Urinary bladder (tissue), 4 donors: Measurements from ENCODE around the gene JPH4. TPM values are rescaled to one million over a fixed set of nuclear protein-coding genes. Genes with fewer than 3 reads are reported as not detected.
"Not testable (repeated sequence)": the region's sequence is repeated elsewhere in the genome, so short reads cannot be mapped to it uniquely, and the experiment has no call there.

Experiments
- DNase-seq: peaks from one replicate; pipeline ENCODE4 v3.0.0-alpha.2; 2015; ENCODE audit errors: extremely low spot score
- H3K27ac ChIP-seq: one replicate; pipeline ENCODE4 v1.5.1; 2013; ENCODE audit warnings: low read depth, mild to moderate bottlenecking, moderate library complexity
- H3K36me3 ChIP-seq: one replicate; pipeline ENCODE4 v1.6.1; 2013; ENCODE audit warnings: mild to moderate bottlenecking, moderate library complexity; ENCODE audit not compliant: insufficient read depth
- H3K4me1 ChIP-seq: one replicate; pipeline ENCODE4 v1.6.1; 2013; ENCODE audit warnings: mild to moderate bottlenecking, moderate library complexity; ENCODE audit not compliant: insufficient read depth
- H3K4me3 ChIP-seq: one replicate; pipeline ENCODE4 v1.5.1; 2013; ENCODE audit warnings: low read depth, low read length
- WGBS: extraction: QIAGEN DNeasy Blood & Tissue Kit; methylation state at CpG from one replicate; pipeline ENCODE4 v1.1.7; 2013; 5-methylcytosine and 5-hydroxymethylcytosine counted together
- polyA plus RNA-seq: library from polyadenylated mRNA; stranded (reverse); fragments of 200-250 nt; gene quantifications from one replicate; pipeline ENCODE4 v1.2.3, GENCODE V29; 2013
- total RNA-seq: library from RNA; depleted of rRNA; stranded (reverse); fragments of >200 nt; gene quantifications from one replicate; pipeline ENCODE4 v1.2.3, GENCODE V29; 2014
- donor health status: healthy with polysubstance abuse.
- donor health status: healthy.

Gene JPH4
- total and polyA plus RNA-seq, 2 donors = 2.5 to 2.7 TPM

DNA sequence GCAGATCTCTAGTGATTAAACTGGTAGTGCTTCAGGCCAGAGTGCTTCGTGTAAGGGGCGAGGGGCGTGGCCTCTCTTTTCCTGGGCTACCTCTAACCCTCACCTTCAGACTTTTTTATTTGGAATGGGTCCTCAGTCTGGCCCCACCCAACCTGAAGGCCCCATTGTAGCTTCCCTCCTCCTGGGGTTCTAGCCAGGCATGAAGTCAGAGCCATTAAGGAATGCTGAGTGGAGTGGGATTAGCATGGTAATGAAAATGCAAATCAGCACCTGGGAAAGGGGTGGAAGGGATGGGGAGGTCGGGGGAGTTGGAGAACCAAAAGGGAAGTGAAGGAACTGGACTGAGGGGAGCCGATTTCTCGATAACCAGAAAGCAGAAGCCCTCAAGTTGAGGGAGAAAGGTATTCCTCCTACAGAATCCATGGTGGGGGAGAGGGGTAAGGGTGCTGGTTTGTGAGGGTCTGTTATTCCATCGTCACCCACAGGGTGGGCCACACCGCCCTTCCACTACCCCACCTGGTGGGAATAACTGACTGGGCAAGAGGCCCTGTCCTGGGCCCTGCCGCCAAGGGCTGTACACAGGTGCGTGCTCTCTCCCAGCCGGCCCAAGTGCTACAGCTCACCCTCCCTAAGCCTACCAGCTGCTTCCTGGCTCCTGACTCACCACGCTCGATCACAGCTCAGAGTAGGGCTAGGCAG lies 41.1 kb downstream of the JPH4 start:
- Histone ChIP-seq H3K4me3 (no peak overlapping the region), H3K4me1 (no peaks in the 10 kb centered on the region)
- 47% methylated on average over 13 of the region's 13 CpGs for WGBS

DNA sequence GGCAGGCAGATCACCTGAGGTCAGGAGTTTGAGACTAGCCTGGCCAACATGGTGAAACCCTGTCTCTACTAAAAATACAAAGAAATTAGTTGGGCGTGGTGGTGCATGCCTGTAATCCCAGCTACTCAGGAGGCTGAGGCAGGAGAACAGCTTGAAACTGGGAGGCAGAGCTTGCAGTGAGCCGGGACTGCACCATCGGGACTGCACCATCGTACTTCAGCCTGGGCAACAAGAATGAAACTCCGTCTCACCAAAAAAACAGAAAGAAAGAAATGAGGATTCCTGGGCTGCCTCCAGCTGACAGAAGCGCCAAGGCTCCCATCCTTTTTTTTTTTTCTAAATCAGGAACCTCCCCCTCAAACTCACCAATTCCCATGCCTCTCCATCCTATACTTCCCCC lies 41.7 kb downstream of the JPH4 start:
- H3K4me3 ChIP-seq, DNase-seq, H3K27ac ChIP-seq, H3K4me1 ChIP-seq, H3K36me3 ChIP-seq: not testable (repeated sequence)
- WGBS = 82% methylated on average over 6 of the region's 6 CpGs

More for the DNA sequence above, 41.1 kb downstream of the JPH4 start:
- H3K36me3 ChIP-seq = no peaks in the 10 kb centered on the region
- no peak overlapping the region for H3K27ac ChIP-seq
- DNase-seq = no peak

DNA sequence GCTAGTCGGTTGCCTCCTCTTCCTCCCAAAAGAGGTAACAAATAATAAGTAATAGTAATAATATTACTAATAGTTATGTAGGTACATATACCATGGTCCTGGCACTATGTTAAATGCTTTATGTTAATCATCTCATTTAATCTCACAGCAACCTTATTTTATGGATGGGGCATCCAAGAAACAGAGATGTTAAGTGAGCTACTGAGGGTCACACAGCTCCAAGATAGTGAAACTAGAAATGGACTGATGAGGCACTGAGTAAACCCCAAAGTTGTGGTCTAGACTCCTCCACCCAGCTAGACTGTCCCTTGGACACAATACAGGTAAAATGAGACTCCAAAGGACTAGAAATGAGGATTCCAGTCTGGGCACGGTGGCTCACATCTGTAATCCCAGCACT lies 42.1 kb downstream of the JPH4 start:
- Histone ChIP-seq H3K36me3 (no peaks in the 10 kb centered on the region), H3K4me1 (no peaks in the 10 kb centered on the region), H3K27ac (no peak overlapping the region), H3K4me3 (no peak overlapping the region)
- WGBS = 86% methylated on average over 2 of the region's 2 CpGs
- DNase-seq = no peak

DNA sequence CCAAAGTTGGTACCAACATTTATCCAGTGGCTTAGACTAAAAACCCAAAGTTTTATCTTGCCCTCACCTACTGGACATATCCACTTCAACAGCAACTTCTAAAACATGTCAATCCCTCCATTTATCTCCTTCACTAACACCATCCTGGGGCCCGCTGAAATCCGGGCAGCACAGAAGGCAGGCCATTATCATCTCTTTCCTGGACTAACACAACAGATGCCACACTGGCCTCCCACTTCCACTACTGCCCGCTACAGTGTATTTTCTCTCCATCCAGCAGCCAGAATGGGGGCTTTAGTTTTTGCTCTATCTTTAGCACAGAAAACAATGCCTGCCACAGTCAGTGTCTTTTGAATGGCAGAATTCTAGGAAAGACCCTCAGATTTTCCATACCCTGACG lies 42.6 kb downstream of the JPH4 start:
- H3K36me3 ChIP-seq = no peaks in the 10 kb centered on the region
- WGBS = 77% methylated on average over 4 of the region's 4 CpGs
- no peak for DNase-seq
- no peak overlapping the region for H3K27ac ChIP-seq
- H3K4me1 ChIP-seq = no peaks in the 10 kb centered on the region
- no peak overlapping the region for H3K4me3 ChIP-seq

DNA sequence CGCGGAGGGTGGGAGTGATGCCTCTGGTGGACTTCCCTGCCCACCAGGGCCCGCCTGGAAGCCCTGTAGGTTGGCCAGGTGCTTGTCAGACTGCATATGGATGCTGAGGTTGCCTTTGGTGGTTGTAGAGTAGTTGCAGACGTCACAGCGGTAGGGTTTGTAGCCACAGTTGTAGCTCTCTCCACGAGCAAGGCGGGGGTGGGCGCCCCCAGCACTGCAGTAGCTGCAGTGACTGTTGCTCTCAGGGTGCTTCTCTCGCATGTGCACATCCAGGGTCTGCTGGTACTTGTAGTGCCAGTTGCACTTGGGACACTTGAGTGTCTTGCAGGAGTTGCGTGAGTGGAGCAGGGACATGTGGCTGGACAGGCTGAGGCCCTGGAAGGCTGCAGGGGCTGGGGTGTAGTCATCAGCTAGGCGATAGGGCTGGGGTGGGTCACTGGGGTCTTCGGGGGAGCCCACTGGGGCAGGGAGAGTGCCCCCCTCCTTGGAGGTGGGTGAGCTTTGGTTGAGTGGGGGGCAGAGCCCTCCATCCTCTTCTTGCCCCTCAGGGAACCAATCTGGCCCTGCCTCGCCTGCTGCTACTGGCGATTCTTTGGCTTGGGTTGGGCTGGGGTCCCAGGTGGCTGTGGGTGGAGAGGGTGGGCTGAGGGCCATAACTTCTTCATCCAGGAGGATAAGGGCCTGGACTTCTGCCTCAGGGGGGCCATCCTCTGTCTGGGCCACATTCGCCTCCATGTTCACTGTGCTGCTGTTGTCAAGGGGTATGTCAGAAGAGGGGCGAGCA lies 44.7 kb downstream of the JPH4 start:
- DNase-seq = no peak
- WGBS = 93% methylated on average over 16 of the region's 16 CpGs
- H3K4me3 ChIP-seq = no peak overlapping the region
- no peak overlapping the region for H3K27ac ChIP-seq
- no peaks in the 10 kb centered on the region for H3K36me3 ChIP-seq
- no peaks in the 10 kb centered on the region for H3K4me1 ChIP-seq

DNA sequence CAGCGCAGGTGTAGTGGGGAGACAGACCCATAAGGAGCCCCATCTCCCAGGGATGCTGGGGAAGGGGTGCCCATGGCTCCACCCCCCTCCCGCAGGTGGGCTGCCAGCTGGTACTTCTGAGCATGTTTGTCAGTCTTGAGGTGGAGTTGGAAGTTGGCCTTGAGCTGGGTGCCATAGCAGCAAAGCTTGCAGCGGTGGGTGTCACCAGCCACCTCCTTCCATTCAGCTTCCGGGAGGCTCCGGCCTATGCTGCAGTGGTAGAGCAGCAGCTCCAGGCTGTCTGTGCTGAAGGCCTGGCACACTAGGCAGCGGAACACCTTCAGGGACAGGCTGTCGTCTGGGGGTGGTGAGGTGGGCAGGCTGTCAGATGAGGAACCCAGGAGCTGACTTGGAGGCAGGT lies 45.9 kb downstream of the JPH4 start:
- no peak overlapping the region for H3K4me3 ChIP-seq

DNA sequence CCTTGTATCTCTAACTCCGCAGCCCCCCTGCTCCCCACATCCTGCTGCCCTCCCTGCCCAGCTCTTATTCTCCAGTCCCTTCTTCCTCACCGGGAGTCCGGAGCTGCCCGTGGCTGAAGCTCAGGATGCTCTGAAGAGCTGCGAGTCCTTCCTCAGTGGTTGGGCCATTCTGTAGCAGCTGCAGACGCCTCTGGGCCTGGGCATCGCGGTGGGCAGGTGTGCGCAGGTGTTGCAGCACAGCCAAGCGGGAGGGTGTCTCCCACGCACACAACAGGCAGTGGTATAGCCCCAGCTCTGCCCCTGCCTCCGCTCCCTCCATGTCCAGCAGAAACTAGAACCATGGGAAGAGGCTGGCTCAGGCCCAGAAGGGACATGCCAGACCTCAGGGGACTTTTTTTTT lies 47.2 kb downstream of the JPH4 start:
- Histone ChIP-seq H3K27ac (no peak overlapping the region), H3K4me1 (no peaks in the 10 kb centered on the region), H3K36me3 (no peaks in the 10 kb centered on the region), H3K4me3 (no peak overlapping the region)
- 92% methylated on average over 12 of the region's 12 CpGs for WGBS
- DNase-seq = no peak

More for the DNA sequence above, 45.9 kb downstream of the JPH4 start:
- WGBS = 94% methylated on average over 7 of the region's 7 CpGs
- Histone ChIP-seq H3K36me3 (no peaks in the 10 kb centered on the region), H3K27ac (no peak overlapping the region), H3K4me1 (no peaks in the 10 kb centered on the region)
- no peak for DNase-seq

DNA sequence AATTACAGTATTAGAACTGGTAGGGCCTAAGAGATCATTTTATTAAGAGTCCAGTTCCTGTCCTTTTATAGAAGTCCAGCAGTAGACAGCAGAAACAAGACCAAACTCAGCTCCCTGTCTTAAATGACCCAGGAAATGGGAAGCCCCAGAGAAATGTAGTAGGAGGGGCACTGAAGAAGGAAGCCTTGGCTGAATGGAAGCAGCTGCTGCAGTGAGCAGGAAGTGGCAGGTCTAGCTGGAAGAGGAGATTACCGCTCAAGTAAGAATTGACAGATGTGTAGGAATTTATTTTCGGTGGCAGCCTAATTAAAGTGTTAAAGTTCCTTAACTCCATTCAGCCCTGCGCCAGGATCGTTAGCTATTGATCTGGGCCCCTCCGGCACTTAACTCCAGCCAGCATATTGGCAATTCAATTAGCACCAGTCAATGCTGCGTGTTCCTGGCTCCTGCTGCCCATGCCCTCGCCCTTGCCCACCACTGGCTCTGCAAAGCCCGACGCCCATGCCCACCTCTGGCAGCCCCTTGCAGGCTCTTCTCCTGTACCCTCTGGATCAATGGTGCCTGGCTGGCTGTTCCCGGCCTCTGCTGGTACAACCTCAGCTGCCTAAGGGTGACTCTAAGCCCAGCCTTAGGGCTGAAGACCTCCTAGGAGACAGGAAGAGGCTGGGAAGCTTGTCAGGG lies 48.1 kb downstream of the JPH4 start:
- H3K27ac ChIP-seq = no peak overlapping the region

DNA sequence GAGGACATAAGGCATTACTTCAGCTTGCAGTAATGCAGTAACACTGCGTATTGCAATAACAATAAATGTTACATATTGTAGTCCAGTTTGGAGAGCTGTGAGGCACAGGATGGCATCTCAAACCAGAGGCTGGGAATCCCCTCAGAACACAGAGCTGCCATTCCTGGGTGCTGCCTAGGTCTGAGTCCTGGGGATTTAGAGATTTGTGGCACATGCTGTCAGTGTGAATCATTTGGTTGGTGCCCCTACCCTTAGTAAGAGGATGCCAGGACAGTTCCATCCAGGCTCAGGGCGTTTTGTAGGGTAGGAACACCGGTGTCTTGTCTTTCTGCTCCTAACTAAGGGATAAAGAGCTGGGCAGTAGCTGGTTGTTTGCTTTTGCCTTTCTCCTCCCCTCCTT lies 49.6 kb downstream of the JPH4 start:
- DNase-seq = no peak
- Histone ChIP-seq H3K27ac (no peak overlapping the region), H3K4me3 (no peak overlapping the region), H3K4me1 (no peaks in the 10 kb centered on the region), H3K36me3 (no peaks in the 10 kb centered on the region)
- 82% methylated on average over 3 of the region's 3 CpGs for WGBS

More for the DNA sequence above, 48.1 kb downstream of the JPH4 start:
- WGBS = 69% methylated on average over 10 of the region's 10 CpGs
- DNase-seq = no peak
- Histone ChIP-seq H3K4me1 (no peaks in the 10 kb centered on the region), H3K4me3 (no peak overlapping the region), H3K36me3 (no peaks in the 10 kb centered on the region)

DNA sequence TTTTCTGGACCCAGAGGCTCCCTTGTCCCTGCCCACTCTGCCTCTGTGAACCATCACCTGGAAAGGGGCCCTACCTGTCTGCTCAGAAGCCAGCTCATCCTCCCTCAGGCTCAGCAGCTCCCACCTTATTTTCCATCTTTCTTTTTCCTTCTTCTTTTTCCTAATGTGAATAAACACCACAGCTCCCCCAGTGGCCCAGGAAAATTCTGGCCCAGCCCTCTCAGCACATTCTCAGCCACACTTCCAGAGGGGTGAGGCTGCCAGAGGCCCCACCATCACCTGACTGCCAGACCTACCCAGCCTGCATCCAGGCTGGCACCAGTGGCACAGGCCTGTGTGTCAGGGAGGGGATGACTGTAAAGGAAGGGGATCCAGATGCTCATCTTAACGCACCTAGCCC lies 50.0 kb downstream of the JPH4 start:
- Histone ChIP-seq H3K27ac (no peak overlapping the region), H3K36me3 (no peaks in the 10 kb centered on the region), H3K4me3 (no peak overlapping the region), H3K4me1 (no peaks in the 10 kb centered on the region)
- no peak for DNase-seq
- WGBS = 69% methylated on average over 1 of the region's 1 CpG

DNA sequence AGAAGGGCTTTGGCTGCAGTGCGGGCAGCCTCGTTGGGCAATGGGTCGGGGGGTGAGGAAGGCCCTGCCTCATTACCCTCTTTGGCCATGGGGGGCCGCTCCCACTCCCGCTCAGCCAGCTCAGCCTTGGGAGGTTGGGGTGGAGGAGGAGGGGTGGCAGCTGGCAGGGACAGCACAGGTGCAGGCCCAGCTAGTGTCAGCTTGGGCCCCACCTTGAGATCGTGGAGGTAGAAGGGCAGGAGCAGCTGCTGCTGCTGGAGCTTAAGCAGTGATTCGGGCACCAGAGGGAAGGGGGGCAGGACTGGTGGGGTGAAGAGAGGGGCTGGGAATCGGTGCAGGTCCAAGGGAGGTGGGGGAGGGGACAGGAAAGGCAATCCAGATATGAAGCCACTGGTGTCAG lies 53.0 kb downstream of the JPH4 start:
- Histone ChIP-seq H3K27ac (no peak overlapping the region), H3K4me3 (no peak overlapping the region), H3K36me3 (no peaks in the 10 kb centered on the region), H3K4me1 (no peaks in the 10 kb centered on the region)
- 78% methylated on average over 8 of the region's 8 CpGs for WGBS
- no peak for DNase-seq

DNA sequence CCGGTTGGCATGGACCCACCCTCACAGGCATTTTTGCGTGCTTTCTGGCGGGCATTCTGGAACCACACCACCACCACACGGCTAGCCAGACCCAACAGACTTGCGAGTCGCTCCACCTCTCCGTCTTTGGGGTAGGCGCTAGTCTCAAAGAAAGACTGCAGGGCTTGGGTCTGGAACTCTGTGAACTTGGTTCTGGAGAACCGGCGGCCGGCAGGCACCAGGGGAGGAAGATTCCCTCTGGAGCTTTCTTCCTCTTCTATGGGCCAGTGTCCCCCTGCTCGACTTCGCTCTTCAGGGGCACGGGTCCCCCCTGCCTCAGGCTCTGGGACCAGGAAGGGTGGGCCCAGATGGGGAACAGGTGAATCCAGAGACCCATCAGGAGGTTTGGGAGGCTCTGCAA lies 53.6 kb downstream of the JPH4 start:
- no peak for DNase-seq

DNA sequence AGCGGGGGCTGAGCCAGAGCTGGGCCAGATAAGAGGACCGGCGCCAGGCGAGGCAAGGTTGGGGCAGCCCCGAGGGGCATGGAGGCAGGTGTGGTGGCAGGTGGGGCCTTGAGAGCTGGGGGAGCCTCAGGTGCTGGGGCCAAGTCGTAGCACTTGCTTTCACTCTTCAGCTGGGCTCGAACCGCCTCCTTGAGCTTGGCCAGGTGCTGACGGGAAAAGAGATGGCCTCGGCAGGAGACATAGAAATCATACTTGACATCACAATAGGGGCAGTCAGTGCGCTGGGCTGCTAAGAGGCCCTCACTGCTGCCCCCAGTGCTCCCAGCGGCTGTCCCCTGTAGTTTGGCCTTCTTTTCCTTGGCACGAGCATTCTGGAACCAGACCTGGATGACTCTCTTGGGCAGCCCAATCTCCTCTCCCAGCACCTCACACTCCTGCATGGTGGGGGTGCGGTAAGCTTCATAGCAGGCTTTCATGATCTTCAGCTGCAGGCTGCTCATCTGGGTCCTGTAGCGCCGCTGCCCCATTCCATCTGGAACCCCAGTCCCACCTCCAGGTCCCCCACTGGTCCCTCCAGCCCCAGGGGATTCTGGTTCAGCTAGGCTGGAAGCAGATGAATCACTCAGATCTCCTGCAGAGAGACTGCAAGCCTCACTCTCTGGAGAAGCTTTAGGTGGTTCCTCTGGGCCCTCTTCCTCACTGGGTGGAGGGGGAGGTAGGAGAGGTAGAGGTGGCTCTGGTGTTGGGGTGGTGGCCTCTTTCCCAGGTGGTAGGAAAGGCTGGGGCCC lies 55.2 kb downstream of the JPH4 start:
- H3K27ac ChIP-seq = no peak overlapping the region
- H3K36me3 ChIP-seq = no peaks in the 10 kb centered on the region
- H3K4me3 ChIP-seq = no peak overlapping the region
- WGBS = 91% methylated on average over 16 of the region's 16 CpGs
- no peak for DNase-seq
- no peaks in the 10 kb centered on the region for H3K4me1 ChIP-seq

More for the DNA sequence above, 53.6 kb downstream of the JPH4 start:
- WGBS = 93% methylated on average over 14 of the region's 14 CpGs
- no peak overlapping the region for H3K4me3 ChIP-seq
- no peaks in the 10 kb centered on the region for H3K36me3 ChIP-seq
- no peaks in the 10 kb centered on the region for H3K4me1 ChIP-seq
- H3K27ac ChIP-seq = no peak overlapping the region
